Chondrocyte (in vitro differentiated cells): ENCODE measurements around the gene SERPINA12. TPM values are rescaled to one million over a fixed set of nuclear protein-coding genes. Genes with fewer than 3 reads are reported as not detected.

Source experiments
- DNase-seq: peaks from one replicate; pipeline ENCODE4 v3.0.0; 2021; ENCODE audit warnings: mixed read lengths, low spot score
- H3K27ac Mint-ChIP-seq: one replicate; pipeline ENCODE4 v1.8.0; 2021; ENCODE audit warnings: mild to moderate bottlenecking, moderate library complexity, mixed read lengths; ENCODE audit not compliant: unreplicated experiment
- H3K27me3 Mint-ChIP-seq: 2 replicates; pipeline ENCODE4 v1.8.0; 2021; ENCODE audit warnings: low read depth, mixed read lengths
- H3K36me3 Mint-ChIP-seq: 2 replicates; pipeline ENCODE4 v1.8.0; 2021; ENCODE audit warnings: low read depth, mixed read lengths
- H3K4me1 Mint-ChIP-seq: 2 replicates; pipeline ENCODE4 v1.8.0; 2021; ENCODE audit warnings: low read depth, mild to moderate bottlenecking, mixed read lengths
- H3K4me3 Mint-ChIP-seq: one replicate; pipeline ENCODE4 v1.8.0; 2021; ENCODE audit warnings: mild to moderate bottlenecking, moderate library complexity, mixed read lengths; ENCODE audit not compliant: unreplicated experiment
- H3K9me3 Mint-ChIP-seq: 2 replicates; pipeline ENCODE4 v1.8.0; 2021; ENCODE audit warnings: low read depth, mixed read lengths
- total RNA-seq: library from RNA; stranded (reverse); gene quantifications from 3 replicates; pipeline ENCODE4 v1.2.1, GENCODE V29; 2021
- TF ChIP-seq, protein P1 (sequence below): fragments of 200-600 bp; sonication (generic); IDR thresholded peaks from 2 replicates; pipeline ENCODE4 v1.5.0; 2021; ENCODE audit warnings: antibody characterized with exemption, mild to moderate bottlenecking, moderate library complexity

Gene SERPINA12
- total RNA-seq, 1 donor from 2014 or later = not detected

DNA sequence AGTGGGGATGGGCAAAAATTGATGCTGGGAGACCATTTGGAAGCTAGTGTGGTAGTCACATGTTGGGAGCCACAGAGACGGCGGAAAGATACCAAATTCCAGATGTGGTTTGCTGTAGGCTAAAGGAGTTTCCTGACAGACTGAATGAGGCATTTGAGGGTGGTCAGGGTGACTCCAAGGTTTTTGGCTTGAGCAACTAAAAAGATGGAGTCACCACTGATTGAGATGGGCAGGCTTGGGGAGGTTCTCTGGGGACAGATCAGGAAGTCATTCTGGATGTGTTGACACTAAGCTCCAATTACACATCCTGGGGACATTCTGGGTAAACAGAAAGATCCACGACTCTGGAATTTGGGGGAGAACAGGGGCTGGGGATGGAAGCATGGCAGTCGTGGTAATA, 17.8 kb downstream of the SERPINA12 start:
- peaks cover 4% of the 10 kb centered on the region for H3K4me1 Mint-ChIP-seq
- no peak overlapping the region for H3K4me3 Mint-ChIP-seq
- no peaks in the 10 kb centered on the region for H3K9me3 Mint-ChIP-seq
- peaks cover 14% of the 10 kb centered on the region for H3K27me3 Mint-ChIP-seq
- no peak overlapping the region for H3K27ac Mint-ChIP-seq
- TF ChIP-seq, protein P1, sequence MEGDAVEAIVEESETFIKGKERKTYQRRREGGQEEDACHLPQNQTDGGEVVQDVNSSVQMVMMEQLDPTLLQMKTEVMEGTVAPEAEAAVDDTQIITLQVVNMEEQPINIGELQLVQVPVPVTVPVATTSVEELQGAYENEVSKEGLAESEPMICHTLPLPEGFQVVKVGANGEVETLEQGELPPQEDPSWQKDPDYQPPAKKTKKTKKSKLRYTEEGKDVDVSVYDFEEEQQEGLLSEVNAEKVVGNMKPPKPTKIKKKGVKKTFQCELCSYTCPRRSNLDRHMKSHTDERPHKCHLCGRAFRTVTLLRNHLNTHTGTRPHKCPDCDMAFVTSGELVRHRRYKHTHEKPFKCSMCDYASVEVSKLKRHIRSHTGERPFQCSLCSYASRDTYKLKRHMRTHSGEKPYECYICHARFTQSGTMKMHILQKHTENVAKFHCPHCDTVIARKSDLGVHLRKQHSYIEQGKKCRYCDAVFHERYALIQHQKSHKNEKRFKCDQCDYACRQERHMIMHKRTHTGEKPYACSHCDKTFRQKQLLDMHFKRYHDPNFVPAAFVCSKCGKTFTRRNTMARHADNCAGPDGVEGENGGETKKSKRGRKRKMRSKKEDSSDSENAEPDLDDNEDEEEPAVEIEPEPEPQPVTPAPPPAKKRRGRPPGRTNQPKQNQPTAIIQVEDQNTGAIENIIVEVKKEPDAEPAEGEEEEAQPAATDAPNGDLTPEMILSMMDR = no peak
- no peaks in the 10 kb centered on the region for H3K36me3 Mint-ChIP-seq
- no peak for DNase-seq

DNA sequence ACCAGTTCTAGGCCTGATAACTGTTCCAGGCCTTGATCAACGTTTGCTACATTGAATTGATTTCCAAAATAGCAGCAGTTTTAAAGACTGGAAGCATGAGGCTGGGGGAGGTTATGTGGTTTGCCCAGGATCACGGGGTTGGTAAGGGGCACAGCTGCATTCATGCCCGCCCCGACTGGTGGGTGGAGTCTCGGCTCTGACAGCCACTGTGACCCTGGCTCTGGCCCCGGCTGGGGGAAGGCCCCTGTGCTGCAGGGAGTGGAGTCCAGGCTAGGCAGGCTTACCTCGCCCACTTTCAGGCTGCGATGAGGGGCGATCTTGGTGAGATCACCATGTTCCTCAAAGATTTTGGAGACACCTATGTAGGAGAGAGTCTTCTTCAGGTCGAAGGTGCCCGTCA, 19.9 kb downstream of the SERPINA12 start:
- H3K4me3 Mint-ChIP-seq = no peak overlapping the region
- H3K27ac Mint-ChIP-seq = no peak overlapping the region
- H3K4me1 Mint-ChIP-seq = peaks cover 23% of the 10 kb centered on the region
- H3K9me3 Mint-ChIP-seq = no peaks in the 10 kb centered on the region
- no peaks in the 10 kb centered on the region for H3K36me3 Mint-ChIP-seq
- H3K27me3 Mint-ChIP-seq = peaks cover 7% of the 10 kb centered on the region
- TF ChIP-seq, protein P1 = no peak
- no peak for DNase-seq

DNA sequence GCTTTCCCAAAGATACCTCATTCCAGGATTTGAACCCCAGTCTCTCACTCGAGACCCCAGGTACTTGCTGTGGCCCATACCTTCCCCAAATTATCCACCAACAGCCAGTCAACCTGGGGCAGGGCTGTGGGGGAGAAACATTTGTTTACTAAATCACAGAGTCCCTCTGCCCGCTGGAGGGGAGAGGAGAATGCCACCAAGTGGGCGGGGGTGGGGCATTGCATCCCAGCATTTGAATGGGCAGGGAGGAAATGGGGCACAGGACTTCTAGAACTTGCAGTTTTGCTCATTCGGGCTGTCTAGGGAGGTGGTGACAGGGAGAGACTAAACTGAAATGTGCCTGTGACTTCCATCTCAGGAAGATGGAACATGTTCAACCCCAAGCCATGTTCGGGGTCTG, 22.4 kb downstream of the SERPINA12 start:
- Mint-ChIP-seq H3K36me3 (no peaks in the 10 kb centered on the region), H3K4me3 (no peak overlapping the region), H3K27ac (no peak overlapping the region), H3K9me3 (no peaks in the 10 kb centered on the region), H3K4me1 (peaks cover 39% of the 10 kb centered on the region), H3K27me3 (peaks cover 3% of the 10 kb centered on the region)
- DNase-seq = no peak
- TF ChIP-seq, protein P1 = no peak

DNA sequence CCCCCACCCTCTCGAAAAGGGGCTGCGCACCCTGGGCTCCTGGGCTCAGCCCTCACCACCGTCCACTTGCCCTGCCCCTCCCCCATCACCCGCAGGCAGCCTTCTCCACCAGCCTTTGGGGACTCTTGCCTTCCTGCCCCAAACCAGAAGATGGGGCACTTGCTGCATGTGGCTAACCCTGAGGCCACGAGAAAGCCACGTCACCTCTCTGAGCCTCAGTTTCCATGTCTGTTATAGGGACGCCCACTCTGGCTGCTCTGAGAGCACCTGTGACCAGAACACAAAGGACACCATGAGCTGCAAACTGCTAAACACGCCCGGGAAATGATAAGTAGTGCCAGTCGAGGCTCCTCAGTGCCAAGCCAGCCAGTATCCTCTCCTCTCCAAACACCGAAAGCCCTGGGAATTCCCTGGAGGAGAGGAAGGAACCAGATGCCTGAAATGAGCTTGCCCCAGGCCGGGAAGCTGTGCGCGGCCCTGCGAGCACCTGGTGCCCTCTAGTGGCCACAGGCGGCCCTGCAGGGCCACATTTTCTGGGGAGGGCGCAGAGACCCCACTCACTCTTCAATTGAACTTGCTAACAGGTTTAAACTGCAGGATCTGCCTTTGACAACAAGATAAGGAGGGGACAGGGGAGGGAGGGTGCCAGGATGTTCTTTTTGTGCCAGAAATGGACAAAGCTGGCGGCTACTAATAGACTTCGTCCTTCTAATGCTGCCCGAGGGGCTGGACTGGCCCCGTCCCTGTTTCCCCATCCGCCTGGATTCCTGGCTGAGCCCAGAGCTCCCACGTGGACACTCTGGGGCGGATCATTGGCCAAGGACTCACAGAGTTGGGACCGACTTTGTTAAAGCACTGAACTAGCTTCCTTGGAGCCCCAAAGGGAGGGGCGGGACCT, 23.1 kb downstream of the SERPINA12 start:
- no peaks in the 10 kb centered on the region for H3K36me3 Mint-ChIP-seq

DNA sequence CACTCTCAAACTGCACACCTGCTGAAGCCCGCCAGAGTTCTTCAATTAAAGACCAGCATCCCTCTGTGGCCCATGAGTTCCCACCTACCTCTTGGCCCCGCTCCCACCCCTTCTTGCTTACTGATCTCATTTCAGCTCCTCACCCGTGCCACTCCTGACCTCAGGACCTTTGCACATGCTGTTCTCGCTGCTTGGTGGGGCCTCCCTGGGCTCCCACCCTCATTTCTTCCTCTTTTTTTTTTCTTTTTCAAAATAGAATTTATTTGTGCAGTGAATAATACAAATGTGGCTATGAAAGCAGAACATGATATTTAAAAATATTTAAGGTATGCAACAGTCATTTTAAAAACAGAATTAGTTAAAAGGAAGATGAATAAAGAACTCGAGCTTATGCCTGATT, 24.8 kb downstream of the SERPINA12 start:
- peak overlapping the region; percentile 37 for H3K27ac Mint-ChIP-seq
- H3K36me3 Mint-ChIP-seq = no peaks in the 10 kb centered on the region
- peaks cover 3% of the 10 kb centered on the region for H3K27me3 Mint-ChIP-seq
- peaks cover 1% of the 10 kb centered on the region for H3K9me3 Mint-ChIP-seq
- TF ChIP-seq, protein P1 = no peak
- peaks cover 53% of the 10 kb centered on the region for H3K4me1 Mint-ChIP-seq
- no peak for DNase-seq
- no peak overlapping the region for H3K4me3 Mint-ChIP-seq

More for the DNA sequence above, 23.1 kb downstream of the SERPINA12 start:
- H3K27me3 Mint-ChIP-seq = peaks cover 3% of the 10 kb centered on the region
- peak overlapping the region; percentile 6 for H3K27ac Mint-ChIP-seq
- TF ChIP-seq, protein P1 = peak; percentile 100
- no peak overlapping the region for H3K4me3 Mint-ChIP-seq
- H3K9me3 Mint-ChIP-seq = no peaks in the 10 kb centered on the region
- DNase-seq = no peak
- peaks cover 46% of the 10 kb centered on the region for H3K4me1 Mint-ChIP-seq
